ENCODE results near the gene ERICH4. TPM values are rescaled to one million over a fixed set of nuclear protein-coding genes. Genes with fewer than 3 reads are reported as not detected.
A peak's percentile ranks its signal among the peaks of the same experiment; 100 is the strongest.
"Not testable (repeated sequence)": the region's sequence is repeated elsewhere in the genome, so short reads cannot be mapped to it uniquely, and the experiment has no call there.

Gene ERICH4
- total and polyA plus RNA-seq, 7 donors: not detected

- 67 to 74% methylated on average over 6 of the region's 6 CpGs for WGBS, 2 donors
- H3K27me3 ChIP-seq: peaks cover 0 to under 1% (median 0%) of the 10 kb centered on the region in 3 donors
Measured at GRCh38 chr19:41452584-41453275, 9.8 kb downstream of the ERICH4 start.

GRCh38 chr19:41455936-41456335 is 13.0 kb downstream of the ERICH4 start:
- TF ChIP-seq POLR2A (IDR thresholded peaks at IDR 0.05): no peak
- Histone ChIP-seq H3K4me1 (peaks cover 0 to 4% (median 0%) of the 10 kb centered on the region in 4 donors), H3K27me3 (peaks cover 0 to 14% (median 4%) of the 10 kb centered on the region in 3 donors), H3K36me3 (no peaks in the 10 kb centered on the region), H3K27ac (no peak overlapping the region), H3K9me3 (no peaks in the 10 kb centered on the region), H3K4me3 (no peak overlapping the region)
- WGBS, 2 donors: 10 to 40% methylated on average over 2 of the region's 2 CpGs
- no peak for DNase-seq
- intact Hi-C loops (cut with DNase I): no loop called here

More at GRCh38 chr19:41452584-41453275, 9.8 kb downstream of the ERICH4 start:
- Histone ChIP-seq H3K36me3 (no peaks in the 10 kb centered on the region), H3K4me3 (no peak overlapping the region), H3K9me3 (no peaks in the 10 kb centered on the region), H3K27ac (no peak overlapping the region), H3K4me1 (peaks cover 0 to 6% (median 2%) of the 10 kb centered on the region in 4 donors)
- DNase-seq: no peak
- intact Hi-C loops (cut with DNase I): no loop called here
- TF ChIP-seq POLR2AphosphoS5 (IDR thresholded peaks at IDR 0.05) (no peak), POLR2A (IDR thresholded peaks at IDR 0.05) (no peak), EP300 (IDR thresholded peaks at IDR 0.05) (no peak)
- TF ChIP-seq, protein P1, sequence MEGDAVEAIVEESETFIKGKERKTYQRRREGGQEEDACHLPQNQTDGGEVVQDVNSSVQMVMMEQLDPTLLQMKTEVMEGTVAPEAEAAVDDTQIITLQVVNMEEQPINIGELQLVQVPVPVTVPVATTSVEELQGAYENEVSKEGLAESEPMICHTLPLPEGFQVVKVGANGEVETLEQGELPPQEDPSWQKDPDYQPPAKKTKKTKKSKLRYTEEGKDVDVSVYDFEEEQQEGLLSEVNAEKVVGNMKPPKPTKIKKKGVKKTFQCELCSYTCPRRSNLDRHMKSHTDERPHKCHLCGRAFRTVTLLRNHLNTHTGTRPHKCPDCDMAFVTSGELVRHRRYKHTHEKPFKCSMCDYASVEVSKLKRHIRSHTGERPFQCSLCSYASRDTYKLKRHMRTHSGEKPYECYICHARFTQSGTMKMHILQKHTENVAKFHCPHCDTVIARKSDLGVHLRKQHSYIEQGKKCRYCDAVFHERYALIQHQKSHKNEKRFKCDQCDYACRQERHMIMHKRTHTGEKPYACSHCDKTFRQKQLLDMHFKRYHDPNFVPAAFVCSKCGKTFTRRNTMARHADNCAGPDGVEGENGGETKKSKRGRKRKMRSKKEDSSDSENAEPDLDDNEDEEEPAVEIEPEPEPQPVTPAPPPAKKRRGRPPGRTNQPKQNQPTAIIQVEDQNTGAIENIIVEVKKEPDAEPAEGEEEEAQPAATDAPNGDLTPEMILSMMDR (IDR thresholded peaks at IDR 0.05): no peak

DNA sequence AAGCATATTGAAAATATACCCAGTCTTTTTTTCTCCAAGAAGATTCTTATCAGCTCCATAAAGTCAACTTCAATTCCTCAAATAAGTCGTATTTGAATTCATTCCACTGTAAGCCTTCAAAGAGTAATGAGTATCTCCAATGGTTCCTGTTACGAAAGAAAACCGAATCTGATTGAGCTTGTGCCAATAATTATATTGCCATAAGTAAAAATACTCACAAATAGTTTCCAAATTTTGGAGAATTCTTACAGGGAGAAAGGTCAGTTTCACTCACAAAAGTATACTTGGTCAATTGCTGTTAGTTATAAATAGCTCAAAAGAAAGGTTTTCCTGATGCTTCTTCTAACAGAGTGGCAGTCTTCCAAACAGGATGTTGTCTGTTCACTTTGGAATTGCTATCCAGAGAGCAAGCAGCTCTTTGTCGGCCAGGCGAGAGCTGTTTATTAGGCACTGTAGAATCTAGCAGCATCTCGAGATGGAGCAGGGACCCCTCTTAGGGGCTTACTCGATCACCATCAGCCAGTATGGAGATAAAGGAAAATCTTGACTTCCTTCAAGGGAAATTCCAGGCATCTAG is 13.5 kb downstream of the ERICH4 start:
- H3K27me3 ChIP-seq: peaks cover 0 to 19% (median 6%) of the 10 kb centered on the region in 3 donors
- H3K36me3 ChIP-seq: no peaks in the 10 kb centered on the region
- H3K4me3 ChIP-seq: no peak overlapping the region
- no peak for DNase-seq
- 18 to 43% methylated on average over 7 of the region's 7 CpGs for WGBS, 2 donors
- no peaks in the 10 kb centered on the region for H3K9me3 ChIP-seq
- peak overlapping the region in 3 of 4 donors; percentile 15 to 31 (median 31) for H3K27ac ChIP-seq
- peaks cover 0 to 4% (median 0%) of the 10 kb centered on the region in 4 donors for H3K4me1 ChIP-seq
- intact Hi-C loops (cut with DNase I): no loop called here
- no peak for TF ChIP-seq POLR2A (IDR thresholded peaks at IDR 0.05)
- TF ChIP-seq POLR2AphosphoS5 (IDR thresholded peaks at IDR 0.05): peak in 1 of 4 donors; percentile 19

DNA sequence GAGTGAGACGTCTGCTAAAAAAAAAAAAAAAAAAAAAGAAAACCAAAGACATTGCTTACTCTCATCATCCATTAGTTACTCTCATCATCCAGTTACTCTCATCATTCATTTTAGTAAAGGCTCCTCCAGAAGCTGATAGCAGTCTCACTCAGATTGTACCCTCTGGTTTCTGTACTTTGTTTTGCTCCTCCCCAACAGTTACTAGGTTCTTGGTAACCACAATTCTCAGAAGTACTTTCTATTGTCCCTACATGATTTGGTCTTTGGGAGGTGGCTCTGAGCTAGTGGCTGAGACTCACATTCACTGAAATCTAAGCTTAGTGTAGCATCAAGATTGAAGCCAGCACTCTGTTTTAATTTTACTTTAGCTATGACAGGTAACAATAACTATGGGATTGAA is 14.3 kb downstream of the ERICH4 start:
- peaks cover 0 to 25% (median 6%) of the 10 kb centered on the region in 3 donors for H3K27me3 ChIP-seq
- no peak overlapping the region for H3K27ac ChIP-seq
- no peaks in the 10 kb centered on the region for H3K9me3 ChIP-seq
- intact Hi-C loops (cut with DNase I): no loop called here
- H3K36me3 ChIP-seq: no peaks in the 10 kb centered on the region
- TF ChIP-seq POLR2A (IDR thresholded peaks at IDR 0.05): no peak
- TF ChIP-seq EP300 (IDR thresholded peaks at IDR 0.05): no peak
- TF ChIP-seq, protein P1 (IDR thresholded peaks at IDR 0.05): no peak
- H3K4me3 ChIP-seq: no peak overlapping the region
- H3K4me1 ChIP-seq: peaks cover 0 to 4% (median 0%) of the 10 kb centered on the region in 4 donors
- no peak for DNase-seq
- WGBS, 2 donors: 47 to 60% methylated on average over 1 of the region's 1 CpG

GRCh38 chr19:41462497-41462896 is 19.5 kb downstream of the ERICH4 start:
- WGBS, 2 donors: 66 to 73% methylated on average over 6 of the region's 6 CpGs
- H3K4me1 ChIP-seq: no peaks in the 10 kb centered on the region
- DNase-seq: no peak
- TF ChIP-seq EP300 (IDR thresholded peaks at IDR 0.05) (no peak), POLR2A (IDR thresholded peaks at IDR 0.05) (no peak), POLR2AphosphoS5 (IDR thresholded peaks at IDR 0.05) (no peak)
- TF ChIP-seq, protein P1 (IDR thresholded peaks at IDR 0.05): no peak
- H3K27me3 ChIP-seq: peaks cover 0 to 76% (median 15%) of the 10 kb centered on the region in 3 donors
- no peak overlapping the region for H3K27ac ChIP-seq
- no peak overlapping the region for H3K4me3 ChIP-seq
- H3K36me3 ChIP-seq: no peaks in the 10 kb centered on the region
- intact Hi-C loops (cut with DNase I): no loop called here
- H3K9me3 ChIP-seq: peaks cover 0 to 3% (median 0%) of the 10 kb centered on the region in 4 donors

- DNase-seq: not testable (repeated sequence)
Measured at GRCh38 chr19:41463257-41464256, 20.6 kb downstream of the ERICH4 start.

More at GRCh38 chr19:41463257-41464256, 20.6 kb downstream of the ERICH4 start:
- WGBS, 2 donors: 74 to 79% methylated on average over 22 of the region's 22 CpGs
- H3K27me3 ChIP-seq: peaks cover 0 to 79% (median 15%) of the 10 kb centered on the region in 3 donors
- H3K4me1 ChIP-seq; intact Hi-C loops (cut with DNase I); H3K27ac ChIP-seq; H3K36me3 ChIP-seq; H3K4me3 ChIP-seq; H3K9me3 ChIP-seq: not testable (repeated sequence)
